Kasumi-1 (cell line): ENCODE data around the gene TLE1.

Experiments
- DNase-seq, 2 experiments: peaks; one replicate each; lab custom pipeline; 2025; lab: John Stamatoyannopoulos, UW

TLE1 gene

GRCh38 chr9:81686614-81687520, 2.5 kb downstream of the TLE1 start:
- DNase-seq, result peak; percentile 77 to 81

GRCh38 chr9:81685763-81686613, 3.4 kb downstream of the TLE1 start:
- peak; percentile 21 to 42 for DNase-seq

- DNase-seq, result no peak
Measured at GRCh38 chr9:81684635-81685034, 4.7 kb downstream of the TLE1 start.

DNA sequence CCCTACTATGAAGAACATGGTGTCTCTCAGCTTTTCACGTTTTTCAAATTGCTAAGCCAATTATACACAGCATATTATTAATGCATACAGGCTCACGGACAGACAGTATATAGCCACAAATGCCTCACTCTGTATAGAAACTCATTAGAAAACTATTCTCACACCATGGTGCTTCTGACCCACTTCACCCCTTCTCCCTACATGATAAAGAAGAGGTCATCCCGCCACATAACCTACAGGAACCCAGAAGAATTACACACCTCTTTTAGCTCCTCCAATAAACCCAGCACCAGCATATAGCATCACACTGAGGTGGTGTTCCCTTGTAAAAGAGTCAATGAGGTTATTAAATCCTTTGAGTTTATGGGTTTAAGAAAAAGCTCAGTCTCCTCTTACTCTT, 5.6 kb downstream of the TLE1 start:
- no peak for DNase-seq

- no peak for DNase-seq
Measured at GRCh38 chr9:81683238-81683637, 6.1 kb downstream of the TLE1 start.

DNA sequence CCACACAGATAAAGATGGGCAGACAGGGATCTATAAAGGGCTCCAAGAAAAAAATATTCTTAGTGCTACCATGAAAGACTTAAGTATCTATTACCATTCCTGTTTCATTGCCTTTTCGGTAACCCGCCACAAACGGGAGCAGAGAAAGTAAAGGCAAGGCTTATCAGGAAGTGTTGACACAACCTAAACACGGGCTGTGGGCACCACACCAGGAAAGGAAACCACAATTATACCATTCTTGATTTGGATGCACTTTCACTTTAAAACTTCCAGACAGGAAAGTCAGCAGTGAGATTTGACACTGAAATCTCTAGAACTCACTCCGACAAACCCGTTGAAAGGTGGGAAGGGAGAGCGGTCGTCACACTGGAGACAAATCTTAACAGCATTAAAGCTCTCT, 6.5 kb downstream of the TLE1 start:
- peak; percentile 40 to 53 for DNase-seq

DNA sequence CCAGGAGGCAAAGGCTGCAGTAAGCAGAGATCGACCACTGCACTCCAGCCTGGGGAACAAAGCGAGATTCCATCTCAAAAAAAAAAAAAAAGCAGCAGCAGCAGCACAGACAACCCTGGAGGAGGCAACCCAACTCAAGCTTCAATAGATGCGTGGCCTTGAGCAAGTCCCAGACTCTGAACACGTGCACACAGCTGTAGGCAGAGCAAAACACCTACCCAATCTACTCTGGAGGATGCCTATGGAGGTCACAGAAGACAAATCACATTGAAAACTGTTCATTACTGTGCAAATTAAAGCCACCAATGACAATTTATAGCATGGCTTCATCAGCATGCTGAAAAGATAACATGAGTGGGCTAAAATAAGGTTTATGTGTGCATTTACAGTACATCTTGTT, 7.2 kb downstream of the TLE1 start:
- DNase-seq, result no peak

DNA sequence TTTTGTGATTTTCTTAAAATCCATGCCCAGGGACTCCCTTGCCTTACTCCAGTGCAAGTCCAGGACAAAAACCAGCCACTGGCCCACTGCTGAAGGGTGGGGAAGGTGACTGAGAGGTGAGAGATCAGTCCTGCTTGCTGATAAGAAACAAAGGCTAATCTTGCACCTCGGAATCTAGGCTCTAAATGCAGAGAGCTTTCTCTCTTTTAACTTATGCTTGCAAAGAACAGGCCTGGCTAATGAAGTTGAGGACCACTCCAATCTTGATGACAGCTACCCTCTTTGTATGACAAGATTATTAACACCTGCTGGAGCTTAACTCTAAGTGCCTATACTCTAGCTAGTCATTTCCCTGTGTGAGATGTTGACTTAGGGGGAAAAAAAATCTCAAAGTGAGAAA, 8.8 kb downstream of the TLE1 start:
- no peak for DNase-seq

GRCh38 chr9:81680006-81680405, 9.3 kb downstream of the TLE1 start:
- DNase-seq, result no peak

- no peak for DNase-seq
Measured at GRCh38 chr9:81678088-81678487, 11.3 kb downstream of the TLE1 start.

DNA sequence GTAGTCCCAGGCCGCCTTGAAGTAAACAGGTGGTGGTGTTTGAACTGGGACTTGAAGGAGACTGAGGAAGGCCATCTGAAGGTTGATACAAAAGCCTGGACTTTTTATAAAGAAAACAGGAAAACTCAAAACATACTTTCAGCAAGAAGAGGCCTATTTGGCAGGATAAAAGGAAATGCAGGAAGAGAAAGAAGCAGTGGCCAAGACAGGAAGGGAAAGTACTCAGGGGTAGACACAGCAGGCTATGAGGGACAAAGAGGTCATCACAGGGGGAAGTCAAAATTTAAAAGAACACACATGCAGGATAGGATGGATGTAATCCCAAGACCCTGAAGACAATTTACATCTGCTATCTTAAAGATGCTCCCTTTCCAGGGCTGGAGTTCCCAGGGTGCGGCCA, 13.0 kb downstream of the TLE1 start:
- DNase-seq, result no peak

DNA sequence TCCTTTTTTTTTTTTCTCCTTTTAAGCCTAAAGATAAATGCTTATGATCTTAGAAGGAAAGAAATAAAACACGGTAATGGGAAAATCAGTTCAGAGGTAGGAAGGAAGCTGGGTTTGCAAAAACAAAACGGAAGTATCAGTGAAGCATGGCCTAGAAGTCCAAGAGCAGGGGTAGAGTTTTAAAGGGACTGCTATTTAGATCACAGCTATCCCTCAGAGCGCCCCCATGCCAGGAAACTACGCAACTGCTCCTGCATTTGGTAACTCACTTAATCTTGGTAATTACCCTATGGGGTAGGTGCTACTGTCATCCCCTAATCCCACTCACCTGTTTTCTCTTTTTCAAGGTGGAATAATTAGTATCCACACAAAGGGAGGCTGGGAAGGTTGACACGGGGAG, 16.0 kb downstream of the TLE1 start:
- DNase-seq, result no peak

DNA sequence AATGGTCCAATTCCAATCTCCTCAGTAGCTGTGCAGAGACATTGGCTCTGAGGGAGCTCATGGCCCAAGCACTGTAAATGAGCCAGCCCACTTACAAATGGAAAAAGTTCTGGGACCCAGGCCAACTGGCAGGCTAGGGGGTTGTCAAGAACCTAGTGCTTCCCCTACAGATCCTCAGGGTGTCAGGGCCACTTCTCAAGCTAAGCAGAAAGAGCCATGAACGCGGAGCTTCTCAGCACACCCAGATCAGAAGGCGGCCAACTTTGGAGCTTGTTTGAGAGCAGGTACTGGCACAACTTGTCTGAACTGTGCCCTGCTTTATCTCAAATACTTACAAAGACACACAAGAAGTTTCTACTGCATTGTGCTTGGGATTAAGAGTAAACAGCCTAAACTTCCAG, 17.5 kb downstream of the TLE1 start:
- no peak for DNase-seq

DNA sequence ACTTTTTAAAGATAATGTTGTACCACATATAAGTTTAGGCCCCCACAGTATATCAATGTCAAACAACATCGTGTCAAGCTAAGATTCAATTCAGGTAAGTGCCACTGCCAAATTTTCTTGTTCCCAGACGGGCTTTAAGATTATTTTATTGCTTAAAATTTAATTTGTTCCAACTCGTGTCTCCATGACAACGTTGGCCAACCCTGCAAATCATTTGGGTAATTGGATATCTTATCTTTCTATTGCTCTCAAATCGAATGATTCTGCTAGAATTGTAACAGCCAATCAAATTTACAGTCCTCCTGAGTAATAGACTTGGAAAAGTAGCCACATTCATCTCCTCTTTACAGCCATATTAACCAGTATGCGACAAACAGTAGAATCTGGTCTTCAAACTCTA, 19.5 kb downstream of the TLE1 start:
- no peak for DNase-seq

DNA sequence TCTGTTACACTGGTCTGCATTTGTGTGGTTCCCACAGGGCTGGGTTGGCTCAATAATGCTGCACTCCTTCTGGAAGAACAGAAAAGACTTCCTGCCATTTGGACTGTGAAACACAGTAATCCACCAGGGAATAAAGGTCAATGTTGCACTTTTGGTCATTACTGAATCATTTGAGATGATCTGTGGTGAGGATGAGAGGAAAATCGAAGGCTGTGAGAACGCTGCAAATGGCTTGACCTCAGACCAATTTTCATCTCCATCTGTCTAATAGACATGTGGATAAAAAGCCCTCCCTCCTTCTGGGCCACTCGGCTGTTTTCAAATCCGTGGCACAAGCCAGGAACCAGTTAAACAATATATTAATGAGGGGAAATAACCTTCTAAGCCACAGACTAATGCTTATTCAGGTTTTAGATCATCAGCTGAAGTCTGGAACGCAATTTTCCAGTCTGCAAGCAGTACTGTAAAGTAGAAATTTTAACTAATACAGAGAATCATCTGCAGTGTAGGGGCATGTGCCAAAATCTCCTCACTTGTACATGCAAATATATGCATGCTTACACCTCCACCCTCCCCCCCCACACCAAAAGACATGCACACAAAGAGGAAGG, 20.2 kb downstream of the TLE1 start:
- DNase-seq, result no peak

DNA sequence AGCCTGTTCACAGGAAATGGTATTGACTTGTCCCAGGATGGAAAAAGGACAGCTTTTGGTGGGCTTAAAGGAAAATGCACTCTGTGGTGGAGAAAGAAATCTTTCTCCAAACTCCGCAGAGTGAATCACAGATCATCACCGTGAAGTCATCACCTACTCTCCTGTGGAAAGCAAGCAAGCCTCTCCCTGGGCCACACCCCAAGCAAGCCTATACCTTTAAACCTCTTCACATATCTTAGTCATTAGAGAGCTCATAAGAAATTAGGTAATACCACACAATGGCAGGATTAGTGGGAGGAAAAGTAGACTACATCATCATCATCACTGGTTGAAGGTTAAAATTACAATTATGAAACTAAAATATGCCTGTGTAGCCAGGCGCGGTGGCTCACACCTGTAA, 23.2 kb downstream of the TLE1 start:
- DNase-seq, result no peak

- no peak for DNase-seq
Measured at GRCh38 chr9:81665322-81665871, 23.9 kb downstream of the TLE1 start.

GRCh38 chr9:81664638-81665222, 24.6 kb downstream of the TLE1 start:
- DNase-seq, result no peak

- DNase-seq, result no peak
Measured at GRCh38 chr9:81661339-81661738, 28.0 kb downstream of the TLE1 start.

DNA sequence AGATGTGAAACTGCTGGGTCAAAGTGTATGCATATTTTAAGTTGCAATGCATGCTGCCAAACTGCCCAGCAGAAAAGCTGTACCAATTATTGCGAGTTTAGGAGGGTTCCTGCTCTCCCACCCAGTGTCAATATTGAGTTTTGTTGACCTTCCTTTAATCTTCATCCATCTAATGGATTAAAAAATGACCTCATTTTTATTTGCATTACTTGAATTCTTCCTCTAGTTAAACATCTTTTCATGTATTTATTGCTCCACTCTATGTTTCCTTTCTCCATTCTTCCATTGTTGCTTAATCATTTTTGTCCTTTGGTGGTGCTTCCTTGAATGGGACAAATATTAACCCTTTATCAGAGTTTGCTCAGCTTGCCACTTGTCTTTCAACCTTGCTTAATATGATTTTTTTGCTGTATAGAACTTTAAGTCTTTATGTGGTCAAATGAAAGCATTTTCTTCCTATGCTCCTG, 32.4 kb downstream of the TLE1 start:
- DNase-seq, result no peak

- DNase-seq, result no peak
Measured at GRCh38 chr9:81656004-81656403, 33.3 kb downstream of the TLE1 start.

DNA sequence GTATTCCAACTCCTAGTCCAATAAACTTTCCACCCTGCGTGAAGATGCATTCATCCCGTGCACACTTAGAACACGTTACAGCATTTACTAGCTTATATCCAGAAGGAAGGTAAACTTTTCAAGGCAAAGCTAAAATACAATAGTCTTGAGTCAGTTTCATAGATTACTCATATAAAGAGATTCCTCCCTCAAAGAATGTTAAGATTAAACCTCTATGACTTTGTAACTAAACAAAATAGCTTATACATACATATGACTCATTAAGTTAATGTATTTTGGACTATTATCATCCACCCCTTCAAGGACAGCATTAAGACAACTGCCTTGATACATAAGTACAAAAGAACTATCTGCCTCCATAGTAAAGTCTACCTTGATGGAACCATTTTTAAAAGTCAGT, 36.1 kb downstream of the TLE1 start:
- no peak for DNase-seq
